Activated CD8-positive, alpha-beta T cell treated with anti-CD3 and anti-CD28 coated beads for 36 hours (primary cell): ENCODE measurements around the gene UBAC1. TPM values are rescaled to one million over a fixed set of nuclear protein-coding genes. Genes with fewer than 3 reads are reported as not detected.
A peak's percentile ranks its signal among the peaks of the same experiment; 100 is the strongest.

ENCODE experiments used
- ATAC-seq: fragments of 200-7000 bp; cut with Tn5 transposase; one replicate; pipeline ENCODE4 v1.10.0; 2021; ENCODE audit warnings: mild to moderate bottlenecking, moderate library complexity
- CTCF ChIA-PET: fragments of 350-600 bp; sonication (Branson Sonifier 250); formaldehyde crosslinking; loops from one replicate; lab custom pipeline; 2021; ENCODE audit warnings: antibody characterized with exemption; lab: Charles Lee
- POLR2A ChIA-PET: fragments of 350-600 bp; sonication (Branson Sonifier 250); formaldehyde crosslinking; loops from one replicate; lab custom pipeline; 2021; ENCODE audit warnings: antibody characterized with exemption; lab: Charles Lee
- DNase-seq: peaks from one replicate; pipeline ENCODE4 v3.0.0-alpha.2; 2020
- H3K27ac Mint-ChIP-seq: one replicate; pipeline ENCODE4 v1.8.0; 2021; ENCODE audit warnings: mild to moderate bottlenecking, mixed read lengths
- H3K27me3 Mint-ChIP-seq: one replicate; pipeline ENCODE4 v1.8.0; 2021; ENCODE audit warnings: mixed read lengths
- H3K36me3 Mint-ChIP-seq: one replicate; pipeline ENCODE4 v1.8.0; 2021; ENCODE audit warnings: low read depth, mixed read lengths
- H3K4me1 Mint-ChIP-seq: one replicate; pipeline ENCODE4 v1.8.0; 2021; ENCODE audit warnings: low read depth, mixed read lengths
- H3K4me3 Mint-ChIP-seq: one replicate; pipeline ENCODE4 v1.8.0; 2021; ENCODE audit warnings: mild to moderate bottlenecking, moderate library complexity, mixed read lengths
- H3K9me3 Mint-ChIP-seq: one replicate; pipeline ENCODE4 v1.8.0; 2021; ENCODE audit warnings: mixed read lengths
- CTCF ChIP-seq: fragments of 200-600 bp; IDR thresholded peaks from one replicate; pipeline ENCODE4 v1.8.0; 2022; ENCODE audit warnings: antibody characterized with exemption, mild to moderate bottlenecking
- intact Hi-C: fragments of 100-400 bp; cut with micrococcal nuclease; formaldehyde crosslinking; loops from one replicate; pipeline ENCODE4 v1.10.0; 2022
- total RNA-seq, 2 experiments: library from RNA; stranded (reverse); gene quantifications; one replicate each; pipeline ENCODE4 v1.2.3, GENCODE V29; 2021

The UBAC1 gene
- total RNA-seq, 2 experiments from 2014 or later: 32.4 to 34.3 TPM

GRCh38 chr9:135939351-135940265, 21.6 kb downstream of the UBAC1 start:
- Mint-ChIP-seq H3K36me3 (peaks cover 61% of the 10 kb centered on the region), H3K27ac (peak overlapping the region; percentile 89), H3K27me3 (peaks cover 3% of the 10 kb centered on the region), H3K9me3 (peaks cover 3% of the 10 kb centered on the region), H3K4me1 (peaks cover 10% of the 10 kb centered on the region), H3K4me3 (peak overlapping the region; percentile 67)
- peak; percentile 61 for ATAC-seq
- CTCF ChIA-PET: interaction anchor here (1.3 kb wide), 1 partner anchor 15 kb away, joined by 4 read pairs; no protein-coding TSS in a partner anchor
- DNase-seq: peak; percentile 70
- intact Hi-C loops: no loop called here
- no peak for TF ChIP-seq CTCF
- POLR2A ChIA-PET: no interaction called here

- intact Hi-C loops: no loop called here
These were observed 23.4 kb downstream of the UBAC1 start for GRCh38 chr9:135937521-135938489.

GRCh38 chr9:135933114-135933513, 28.1 kb downstream of the UBAC1 start:
- intact Hi-C loops: no loop called here
- Mint-ChIP-seq H3K4me3 (no peak overlapping the region), H3K27me3 (no peaks in the 10 kb centered on the region), H3K9me3 (no peaks in the 10 kb centered on the region), H3K27ac (no peak overlapping the region), H3K36me3 (peaks cover 29% of the 10 kb centered on the region), H3K4me1 (no peaks in the 10 kb centered on the region)
- POLR2A ChIA-PET: no interaction called here
- CTCF ChIA-PET: no interaction called here
- TF ChIP-seq CTCF: no peak
- no peak for DNase-seq
- ATAC-seq: no peak

More at GRCh38 chr9:135937521-135938489, 23.4 kb downstream of the UBAC1 start:
- Mint-ChIP-seq H3K4me1 (peaks cover 10% of the 10 kb centered on the region), H3K27me3 (peaks cover 3% of the 10 kb centered on the region), H3K9me3 (peaks cover 3% of the 10 kb centered on the region), H3K36me3 (peaks cover 53% of the 10 kb centered on the region), H3K4me3 (no peak overlapping the region), H3K27ac (no peak overlapping the region)
- ChIA-PET CTCF (no interaction called here), POLR2A (interaction anchor here (0.8 to 0.9 kb wide), 2 partner anchors 10 to 17 kb away, joined by 3 read pairs; no protein-coding TSS in a partner anchor)
- DNase-seq (no peak), ATAC-seq (no peak)
- TF ChIP-seq CTCF: no peak

- H3K4me1 Mint-ChIP-seq: peaks cover 4% of the 10 kb centered on the region
- intact Hi-C loops: no loop called here
- H3K27ac Mint-ChIP-seq: no peak overlapping the region
These were observed 28.5 kb downstream of the UBAC1 start for GRCh38 chr9:135932656-135933055.

More at GRCh38 chr9:135932656-135933055, 28.5 kb downstream of the UBAC1 start:
- CTCF ChIA-PET: no interaction called here
- POLR2A ChIA-PET: no interaction called here
- no peaks in the 10 kb centered on the region for H3K9me3 Mint-ChIP-seq
- DNase-seq (no peak), ATAC-seq (no peak)
- H3K27me3 Mint-ChIP-seq: no peaks in the 10 kb centered on the region
- peaks cover 25% of the 10 kb centered on the region for H3K36me3 Mint-ChIP-seq
- H3K4me3 Mint-ChIP-seq: no peak overlapping the region
- no peak for TF ChIP-seq CTCF
